ENCODE measurements around the gene FHOD3.
"Not testable (repeated sequence)": the region's sequence is repeated elsewhere in the genome, so short reads cannot be mapped to it uniquely, and the experiment has no call there.

FHOD3 gene

DNA sequence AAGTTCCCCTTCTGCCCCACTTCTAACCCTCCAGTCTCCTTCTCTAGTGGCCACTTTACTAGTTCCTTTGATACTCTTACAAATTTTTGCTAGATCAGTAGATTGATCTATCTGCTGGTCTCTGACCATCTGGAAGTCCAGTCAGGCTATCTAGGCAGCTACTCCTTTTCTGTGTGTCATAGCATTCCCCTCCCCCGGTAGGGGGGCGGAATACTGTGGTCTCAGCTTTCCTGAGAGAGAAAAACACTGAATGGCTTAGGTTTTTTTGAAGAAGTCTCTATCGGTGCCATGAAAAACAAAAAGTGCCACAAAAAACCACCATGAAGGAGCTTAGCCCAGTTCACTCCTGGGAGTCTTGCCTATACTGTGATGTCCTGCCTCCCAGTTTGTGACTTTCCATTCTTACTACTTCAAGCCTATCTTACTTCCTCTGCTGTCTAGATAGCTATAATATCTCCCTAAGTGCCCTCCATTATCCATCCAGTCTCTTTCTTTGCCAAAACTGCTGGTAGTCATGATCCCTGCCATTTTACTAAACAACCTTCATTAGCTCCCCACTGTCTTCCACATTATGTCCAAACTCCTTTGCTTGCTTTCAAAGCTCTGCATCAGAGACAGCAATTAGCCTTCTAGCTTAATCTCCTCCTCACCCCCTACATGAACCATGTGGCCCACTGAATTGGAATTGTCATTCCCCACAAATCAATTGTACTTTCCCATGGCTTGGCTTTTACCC lies 501.4 kb downstream of the FHOD3 start:
- DNase-seq (ENCODE audit: low spot score), result no peak

DNA sequence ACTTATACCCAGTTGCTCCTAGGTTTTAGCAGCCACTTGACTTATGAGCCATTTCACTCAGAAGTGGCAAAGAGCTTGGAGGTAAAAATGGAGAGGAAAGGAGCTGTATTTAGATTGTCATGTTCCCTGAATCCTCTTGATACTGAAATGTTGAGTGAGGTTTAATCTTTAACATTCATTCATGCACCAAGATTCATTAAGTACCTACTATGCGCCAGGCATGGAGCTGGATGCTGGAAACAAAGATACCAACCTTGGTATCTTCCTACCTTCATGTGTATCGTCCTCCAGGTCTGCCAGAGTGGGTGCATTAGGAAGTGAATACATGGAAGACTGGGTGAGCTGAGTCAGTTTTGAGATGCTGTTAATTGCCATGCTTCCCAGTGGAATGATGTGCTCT lies 507.6 kb downstream of the FHOD3 start:
- no peak for DNase-seq (ENCODE audit: low spot score)

DNA sequence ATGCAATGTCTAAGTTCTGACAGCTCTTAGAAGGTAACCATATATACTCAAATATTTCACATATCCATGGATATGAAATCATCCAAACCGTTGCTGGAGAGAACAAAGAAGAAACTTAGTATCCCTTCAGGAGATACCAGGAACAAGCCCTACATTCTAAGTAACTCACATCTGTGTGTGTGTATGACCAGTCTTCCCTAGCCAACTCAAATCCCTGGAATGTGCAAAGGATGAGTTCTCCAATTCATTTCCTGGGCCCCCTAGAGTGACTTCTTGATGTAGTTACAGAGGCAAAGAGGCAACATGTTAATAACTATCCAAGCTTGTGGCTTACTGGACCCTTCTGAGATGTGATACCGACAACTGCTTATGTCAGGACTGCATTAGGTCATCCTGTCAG lies 511.2 kb downstream of the FHOD3 start:
- DNase-seq (ENCODE audit: low spot score), result no peak

DNA sequence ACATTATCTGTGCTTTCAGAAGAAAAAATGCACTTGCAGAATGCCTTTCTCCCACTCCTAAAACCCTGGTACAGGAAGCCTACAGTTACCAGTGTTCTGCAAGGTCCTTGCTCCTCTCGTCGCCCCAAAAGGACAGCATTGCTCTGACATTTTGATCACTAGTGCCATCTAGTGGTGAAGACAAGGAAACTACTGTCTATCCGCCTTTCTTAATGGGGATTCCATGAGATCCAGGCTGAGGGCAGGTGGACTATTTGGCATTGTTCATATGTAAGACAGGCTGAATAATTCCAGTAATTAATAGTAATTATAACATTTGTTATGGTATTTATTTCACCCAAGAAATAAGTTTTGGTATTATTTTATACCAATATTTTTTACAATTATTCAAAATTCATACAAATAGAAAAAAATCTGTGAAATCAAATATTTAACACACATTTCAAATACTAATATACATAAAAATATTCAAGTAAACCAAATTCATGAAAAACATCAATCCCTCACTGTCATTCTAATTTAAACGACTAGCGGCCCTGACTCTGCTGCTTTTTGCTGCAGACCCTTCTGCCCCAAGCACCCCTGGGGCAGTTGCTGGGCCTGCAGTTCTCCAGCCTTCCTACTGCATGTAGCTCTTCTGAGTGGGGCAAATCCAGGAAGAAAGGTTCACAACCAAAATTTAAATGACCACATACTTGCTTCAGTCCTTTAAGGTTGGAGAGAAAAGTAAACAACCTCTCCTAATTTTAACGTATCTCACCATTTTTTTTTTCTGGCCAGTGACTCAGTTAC lies 512.3 kb downstream of the FHOD3 start:
- peak; percentile 47 for DNase-seq (ENCODE audit: low spot score)

DNA sequence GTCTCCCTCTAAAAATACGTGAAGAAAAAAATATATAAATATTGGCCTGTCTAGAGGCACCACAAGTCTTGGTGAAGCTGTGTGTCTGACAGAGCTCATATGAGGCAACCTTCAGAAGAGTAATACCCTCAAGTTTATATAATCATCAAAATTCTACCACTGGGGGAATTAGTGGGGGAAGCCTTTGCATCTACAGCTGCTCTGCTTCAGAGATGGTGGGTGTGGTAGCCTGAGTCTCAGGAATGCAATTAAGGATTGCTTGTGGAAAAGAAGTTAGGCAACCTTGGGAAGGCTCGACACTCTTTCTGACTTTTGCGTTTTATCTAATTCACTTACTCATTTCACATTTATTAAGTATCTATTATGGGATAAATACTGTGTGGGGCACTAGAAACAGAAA lies 513.9 kb downstream of the FHOD3 start:
- DNase-seq (ENCODE audit: low spot score), result no peak

DNA sequence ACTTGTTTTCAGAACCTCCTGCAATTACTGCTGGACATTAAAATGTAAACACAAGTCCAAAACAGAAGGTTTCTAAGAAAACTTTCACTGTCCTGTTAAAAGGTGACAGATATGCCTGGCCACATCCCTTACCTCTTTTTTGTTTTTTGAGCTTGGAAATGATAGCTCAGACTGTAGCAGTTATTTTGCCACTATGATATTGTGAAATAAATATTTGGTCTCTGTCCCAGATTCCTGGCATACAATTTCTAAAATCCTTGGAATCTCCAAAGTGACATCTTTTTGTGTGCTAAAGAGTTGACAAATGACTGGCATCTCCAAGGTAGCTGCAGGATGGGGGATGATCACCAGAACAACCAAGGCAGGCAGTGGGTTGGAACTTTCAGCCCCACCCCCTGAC lies 514.4 kb downstream of the FHOD3 start:
- no peak for DNase-seq (ENCODE audit: low spot score)

DNA sequence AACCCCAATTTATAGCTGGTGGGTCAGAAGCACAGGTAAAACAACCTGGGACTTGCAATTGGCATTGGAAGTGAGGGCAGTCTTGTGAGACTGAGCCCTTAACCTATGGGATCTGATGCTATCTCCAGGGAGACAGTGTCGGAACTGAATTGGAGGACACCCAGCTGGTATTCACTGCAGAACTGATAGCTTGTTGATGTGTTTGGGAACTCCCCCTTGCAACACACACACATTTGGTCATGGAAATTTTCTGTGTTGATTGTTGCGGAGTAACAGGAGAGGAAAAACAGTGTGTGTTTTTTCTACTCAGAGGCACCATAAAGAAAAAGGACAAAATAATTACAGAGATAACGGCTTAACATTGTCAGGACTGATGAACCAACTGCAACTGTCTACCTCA lies 515.2 kb downstream of the FHOD3 start:
- DNase-seq (ENCODE audit: low spot score), result no peak

DNA sequence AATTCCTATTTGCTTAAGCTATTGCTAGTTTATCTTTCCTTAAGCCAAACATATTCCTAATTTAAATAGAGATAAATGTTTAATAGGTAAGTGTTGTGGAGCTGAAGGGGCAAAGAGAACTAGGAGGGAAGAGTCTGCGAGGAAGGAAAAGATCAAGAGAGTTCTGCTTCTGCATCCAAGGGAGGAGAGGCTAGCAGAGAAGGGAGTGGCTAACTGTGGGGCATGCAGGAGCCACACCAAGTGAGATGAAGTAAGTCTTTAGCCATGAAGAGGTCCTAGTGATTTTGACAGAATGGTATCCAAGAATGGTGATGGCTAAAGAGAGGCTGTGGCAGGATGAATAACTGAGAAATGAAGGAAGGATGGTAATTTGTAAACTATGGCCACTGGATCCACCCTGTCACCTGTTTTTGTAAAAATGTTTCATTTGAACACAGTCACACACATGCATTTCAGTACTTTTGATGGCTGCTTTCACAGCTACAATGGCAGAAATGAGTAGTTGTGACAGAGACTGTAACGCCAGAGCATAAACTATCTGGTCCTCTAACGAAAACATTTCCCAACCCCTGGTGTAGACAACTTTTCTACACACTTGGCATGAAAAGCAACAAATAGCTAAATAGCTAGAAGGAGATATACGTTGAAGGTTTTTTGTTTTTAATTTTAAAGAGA lies 515.7 kb downstream of the FHOD3 start:
- no peak for DNase-seq (ENCODE audit: low spot score)

DNA sequence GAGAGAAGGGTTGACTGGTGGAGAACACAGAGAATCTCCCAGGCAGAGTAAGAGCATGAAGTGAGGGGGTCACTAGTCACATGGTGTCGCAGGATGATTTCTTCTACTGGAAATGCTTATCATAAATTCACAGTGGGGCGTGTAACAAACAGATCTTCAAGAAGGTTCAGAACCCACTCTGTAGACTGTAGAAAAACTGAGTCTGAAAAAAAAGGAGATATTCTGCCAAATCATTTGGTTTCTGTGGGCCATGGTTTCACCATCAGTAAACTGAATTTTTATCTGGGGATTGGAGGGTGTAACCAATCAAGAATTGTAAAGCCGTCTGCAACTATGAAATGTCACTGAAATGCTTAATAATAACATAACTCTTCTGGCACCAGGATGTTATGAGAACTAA lies 516.3 kb downstream of the FHOD3 start:
- no peak for DNase-seq (ENCODE audit: low spot score)

DNA sequence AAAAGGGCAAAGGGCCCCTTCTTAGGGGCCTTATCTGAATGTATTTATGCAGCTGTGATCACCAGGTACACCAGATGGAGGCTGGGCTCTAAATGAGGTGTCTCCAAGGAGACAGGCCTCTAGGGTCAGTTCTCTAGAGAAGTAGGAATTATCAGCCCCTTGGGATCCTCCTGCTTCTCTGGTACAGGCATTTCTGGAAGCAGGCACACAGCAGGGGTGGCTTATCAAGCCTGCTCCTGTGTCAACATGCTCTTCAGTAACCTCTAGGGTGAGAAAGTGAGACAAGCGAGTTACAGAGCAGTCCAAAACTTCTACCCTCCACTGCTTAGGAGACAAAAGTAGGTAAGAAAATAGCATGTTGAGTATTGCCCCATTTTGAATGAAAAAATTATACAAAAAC lies 517.5 kb downstream of the FHOD3 start:
- no peak for DNase-seq (ENCODE audit: low spot score)

DNA sequence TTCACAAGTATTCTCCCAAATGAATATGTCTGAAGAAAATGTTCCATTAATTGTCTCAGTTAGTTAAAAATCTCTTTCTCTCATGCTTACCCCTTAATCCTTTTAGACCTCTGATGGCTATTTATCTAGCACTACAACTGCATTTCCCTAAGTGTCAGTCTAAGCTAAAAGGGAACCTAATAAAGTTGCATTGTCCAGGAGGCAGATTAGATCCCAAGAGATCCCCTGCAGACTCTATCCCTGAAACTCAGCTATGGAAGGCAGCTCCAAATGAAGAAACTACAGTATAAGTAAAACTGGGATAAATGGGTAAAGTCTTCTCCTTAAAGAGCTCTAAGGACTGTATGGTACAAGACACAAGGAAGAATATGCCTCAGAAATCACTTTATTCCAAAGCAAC lies 518.6 kb downstream of the FHOD3 start:
- DNase-seq (ENCODE audit: low spot score), result not testable (repeated sequence)

DNA sequence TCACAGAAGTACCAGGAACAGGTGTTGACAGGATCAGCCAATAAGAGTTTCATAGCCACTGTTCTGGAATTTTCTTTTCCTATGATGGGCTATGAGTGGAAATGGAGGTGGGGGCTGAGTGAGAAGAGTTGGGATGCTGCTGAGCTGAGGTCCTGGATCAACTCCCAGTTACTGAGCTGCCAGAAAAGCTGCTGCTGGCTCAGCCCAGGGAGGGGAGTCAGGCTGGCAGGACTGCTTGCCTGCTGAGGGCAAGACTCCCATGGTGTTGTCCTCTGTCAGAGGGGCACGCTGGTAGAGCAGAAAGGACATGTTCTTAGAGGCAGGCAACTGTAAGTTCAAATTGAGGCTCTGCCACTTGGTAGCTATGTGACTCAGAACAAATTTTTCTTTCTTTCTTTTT lies 519.5 kb downstream of the FHOD3 start:
- no peak for DNase-seq (ENCODE audit: low spot score)

DNA sequence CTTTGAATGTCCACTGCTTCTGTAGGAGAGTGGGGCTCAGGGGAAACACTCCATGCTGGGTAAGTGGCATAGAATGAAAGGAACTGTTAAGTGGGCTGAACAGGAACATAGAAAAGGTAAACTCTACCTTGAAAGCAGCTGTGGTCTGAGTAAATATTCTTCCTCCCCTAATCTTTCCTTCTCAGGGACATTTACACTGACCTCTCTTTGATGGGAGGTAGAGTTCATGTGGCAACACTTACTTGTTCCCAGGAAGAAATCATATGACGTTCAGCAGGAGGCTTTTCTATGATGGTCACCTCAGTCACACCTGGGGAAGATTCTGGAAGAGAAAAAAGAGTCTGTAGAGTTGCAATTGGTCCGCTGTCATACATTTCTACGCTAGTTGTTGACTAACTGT lies 521.1 kb downstream of the FHOD3 start:
- no peak for DNase-seq (ENCODE audit: low spot score)

DNA sequence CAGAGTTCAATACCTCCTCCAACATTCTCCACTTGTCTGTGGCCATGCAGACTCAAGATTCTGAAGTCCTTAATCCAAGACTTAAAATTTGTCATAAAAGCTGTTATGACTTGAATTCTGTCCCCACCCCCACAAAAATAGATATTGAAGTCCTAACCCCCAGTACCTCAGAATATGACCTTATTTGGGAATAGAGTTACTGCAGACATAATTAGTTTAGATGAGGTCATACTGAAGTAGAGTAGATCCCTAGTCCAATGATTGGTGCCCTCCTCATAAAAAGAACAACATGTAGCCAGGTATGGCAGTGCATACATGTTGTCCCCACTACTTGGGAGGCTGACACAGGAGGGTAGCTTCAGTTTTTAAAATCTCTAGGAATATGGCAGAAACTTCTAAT lies 522.1 kb downstream of the FHOD3 start:
- DNase-seq (ENCODE audit: low spot score), result no peak

DNA sequence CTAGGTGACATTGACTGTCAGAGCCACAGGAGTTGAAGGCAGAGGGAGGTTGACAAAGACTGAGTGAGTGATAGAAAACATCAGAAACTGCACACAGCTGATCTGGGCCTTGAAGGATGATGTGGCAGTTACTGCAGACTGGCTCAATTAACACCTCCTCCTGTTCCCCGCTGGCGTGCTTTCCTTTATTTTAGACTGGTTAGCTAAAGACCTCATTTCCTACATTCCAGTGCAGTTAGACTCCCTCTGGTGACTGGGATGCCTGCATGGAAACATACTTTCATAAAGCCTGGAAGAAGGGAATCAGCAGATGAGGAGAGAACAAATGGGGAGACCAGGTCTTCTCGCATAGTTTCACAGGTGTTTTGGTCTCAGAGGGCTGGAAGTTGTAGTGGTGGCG lies 524.2 kb downstream of the FHOD3 start:
- DNase-seq (ENCODE audit: low spot score), result no peak

DNA sequence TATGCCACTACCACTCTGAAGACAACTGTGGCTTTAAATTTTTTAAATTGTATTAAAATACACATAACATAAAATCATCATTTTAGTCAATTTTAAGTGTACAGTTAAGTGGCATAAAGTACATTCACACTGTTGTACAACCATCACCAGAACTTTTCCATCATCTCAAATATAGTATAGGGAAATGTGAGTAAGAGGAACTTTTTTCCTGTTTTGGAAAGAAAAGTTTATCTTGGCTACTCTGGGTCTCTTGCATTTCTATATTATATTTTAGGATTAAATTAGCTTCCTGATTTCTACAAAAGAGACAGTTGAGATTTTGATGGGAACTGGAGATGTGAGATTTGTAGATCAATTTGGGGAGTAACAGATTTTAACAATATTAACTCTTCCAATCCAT lies 528.0 kb downstream of the FHOD3 start:
- no peak for DNase-seq (ENCODE audit: low spot score)

DNA sequence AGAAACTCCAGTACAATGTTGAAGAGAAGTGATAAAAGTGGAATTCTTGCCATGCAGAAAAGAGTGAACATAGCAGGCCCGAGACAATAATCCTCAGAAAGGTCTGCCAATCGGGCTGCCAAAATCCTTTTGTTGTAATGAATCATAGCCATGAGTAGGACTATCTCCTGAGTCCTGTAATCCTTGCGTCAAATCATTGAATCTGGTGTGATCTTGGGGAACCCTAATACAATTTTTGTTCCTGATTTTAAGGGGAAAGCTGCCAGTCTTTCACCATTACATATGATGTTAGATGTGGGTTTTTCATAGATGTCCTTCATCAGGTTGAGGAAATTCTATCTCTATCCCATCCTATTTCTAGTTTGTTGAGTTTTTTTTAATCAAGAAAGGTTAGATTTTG lies 529.0 kb downstream of the FHOD3 start:
- no peak for DNase-seq (ENCODE audit: low spot score)

DNA sequence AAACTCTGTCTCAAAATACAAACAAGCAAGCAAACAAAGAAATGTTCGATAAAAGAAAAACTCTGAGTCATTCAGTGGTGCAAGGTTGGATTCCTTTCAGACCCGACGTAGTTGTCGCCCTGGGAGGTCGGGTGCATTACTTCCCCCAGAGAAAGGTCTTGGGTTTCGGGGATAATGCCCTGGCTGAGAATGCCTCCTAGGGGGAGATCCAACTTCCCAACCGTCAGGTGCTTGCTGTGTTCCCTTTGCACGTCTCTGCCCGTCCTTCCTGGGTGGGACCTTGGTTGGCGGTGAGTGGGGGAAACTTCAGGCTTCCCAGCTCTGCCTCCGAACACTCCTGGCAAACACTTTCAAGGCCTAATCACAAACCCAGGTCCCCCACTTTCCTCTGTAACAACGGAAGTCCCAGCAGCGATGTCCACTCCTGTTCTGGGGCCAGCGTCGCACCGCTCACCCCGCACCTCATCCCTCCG lies 530.7 kb downstream of the FHOD3 start:
- peak; percentile 17 for DNase-seq (ENCODE audit: low spot score)

DNA sequence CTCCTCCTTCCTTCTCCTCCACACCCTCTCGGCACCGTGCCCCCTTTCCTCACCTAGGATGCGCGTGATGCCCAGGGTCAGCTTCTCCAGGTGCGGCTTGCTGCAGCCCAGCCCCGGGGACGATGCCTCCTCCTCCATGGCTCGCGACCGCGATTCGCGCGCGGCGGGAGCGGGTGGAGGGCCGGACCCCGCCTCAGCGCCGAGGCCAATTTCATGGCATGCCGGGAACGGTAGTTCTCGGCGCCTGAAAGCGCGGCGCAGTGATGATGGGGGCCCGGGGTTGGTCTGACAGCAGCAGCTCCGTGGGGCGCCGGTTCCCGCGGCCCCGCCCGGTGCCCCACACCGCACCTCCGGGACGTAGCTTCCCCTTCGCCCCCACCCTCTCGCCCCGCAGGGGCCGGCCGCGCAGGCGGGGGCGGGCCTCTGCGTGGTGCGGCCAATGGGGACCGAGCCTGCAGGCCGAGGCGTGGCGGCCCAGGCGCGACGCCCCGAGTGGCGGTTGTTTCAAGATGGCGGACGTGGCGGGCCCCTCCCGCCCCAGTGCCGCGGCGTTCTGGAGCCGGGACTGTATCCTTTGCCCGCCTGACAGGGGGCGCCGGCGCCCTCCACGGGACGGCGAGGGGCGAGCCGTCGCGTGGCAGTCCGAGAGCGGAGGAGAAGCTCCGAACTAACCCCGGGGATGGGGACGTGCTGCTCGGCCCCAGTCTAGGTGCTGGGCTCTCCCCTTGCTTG lies 531.3 kb downstream of the FHOD3 start, which contains the start of the genes KIAA1328 and TPGS2:
KIAA1328 (plus strand) TSS at position 498 of the 732 bp plus-strand sequence; CDS start at position 510, 12 bp downstream.
TPGS2 (minus strand) TSS at position 373 of the 732 bp plus-strand sequence; CDS start at position 138, 235 bp downstream.
- DNase-seq (ENCODE audit: low spot score), result peak; percentile 73
